Lower lobe of right lung (tissue), 2 donors: ENCODE data around the gene RHOG. TPM values are rescaled to one million over a fixed set of nuclear protein-coding genes. Genes with fewer than 3 reads are reported as not detected.

Experiments used
- ATAC-seq, 2 donors: fragments of 200-7000 bp; cut with Tn5 transposase; one replicate each; pipeline ENCODE4 v1.9.1; 2020 to 2022; ENCODE audit warnings: mild to moderate bottlenecking in 2 of 2, moderate library complexity in 2 of 2
- DNase-seq: peaks from one replicate; pipeline ENCODE4 v3.0.0-alpha.2; 2020
- H3K27ac ChIP-seq: fragments of 200-600 bp; one replicate; pipeline ENCODE4 v1.8.0; 2022
- H3K27me3 ChIP-seq: fragments of 200-600 bp; one replicate; pipeline ENCODE4 v1.8.0; 2022; ENCODE audit warnings: low read depth
- H3K36me3 ChIP-seq: fragments of 200-600 bp; one replicate; pipeline ENCODE4 v1.8.0; 2022; ENCODE audit warnings: mild to moderate bottlenecking
- H3K4me1 ChIP-seq: fragments of 200-600 bp; one replicate; pipeline ENCODE4 v1.8.0; 2022
- H3K4me3 ChIP-seq: fragments of 200-600 bp; one replicate; pipeline ENCODE4 v1.8.0; 2022; ENCODE audit warnings: mild to moderate bottlenecking
- H3K9me3 ChIP-seq: fragments of 200-600 bp; one replicate; pipeline ENCODE4 v1.8.0; 2022
- intact Hi-C: fragments of 100-400 bp; cut with DNase I; formaldehyde crosslinking; loops from one replicate; pipeline ENCODE4 v1.11.0; 2022
- total RNA-seq: library from RNA; stranded (reverse); fragmentation: NEBNext Ultra II Directional; extraction: Animal tissue kit (Norgen Biotek cat#: 25700); gene quantifications from one replicate; pipeline ENCODE4 v1.2.1, GENCODE V29; 2021
- TF ChIP-seq, protein P1 (sequence below): fragments of 200-600 bp; IDR thresholded peaks from one replicate; pipeline ENCODE4 v1.8.0; 2022; ENCODE audit warnings: antibody characterized with exemption, mild to moderate bottlenecking
- donor health status: DM: no; HTN: yes; CAD: no; lungs with severe emphysema.

The RHOG gene
- total RNA-seq, 1 donor from 2014 or later: 86.5 TPM

GRCh38 chr11:3832816-3833215 lies 7.9 kb downstream of the RHOG start:
- DNase-seq (no peak), ATAC-seq (no peak)
- no peaks in the 10 kb centered on the region for H3K27me3 ChIP-seq
- peaks cover 80% of the 10 kb centered on the region for H3K4me1 ChIP-seq
- no peak overlapping the region for H3K4me3 ChIP-seq
- peak overlapping the region; percentile 40 for H3K27ac ChIP-seq
- H3K9me3 ChIP-seq: no peaks in the 10 kb centered on the region
- TF ChIP-seq, protein P1, sequence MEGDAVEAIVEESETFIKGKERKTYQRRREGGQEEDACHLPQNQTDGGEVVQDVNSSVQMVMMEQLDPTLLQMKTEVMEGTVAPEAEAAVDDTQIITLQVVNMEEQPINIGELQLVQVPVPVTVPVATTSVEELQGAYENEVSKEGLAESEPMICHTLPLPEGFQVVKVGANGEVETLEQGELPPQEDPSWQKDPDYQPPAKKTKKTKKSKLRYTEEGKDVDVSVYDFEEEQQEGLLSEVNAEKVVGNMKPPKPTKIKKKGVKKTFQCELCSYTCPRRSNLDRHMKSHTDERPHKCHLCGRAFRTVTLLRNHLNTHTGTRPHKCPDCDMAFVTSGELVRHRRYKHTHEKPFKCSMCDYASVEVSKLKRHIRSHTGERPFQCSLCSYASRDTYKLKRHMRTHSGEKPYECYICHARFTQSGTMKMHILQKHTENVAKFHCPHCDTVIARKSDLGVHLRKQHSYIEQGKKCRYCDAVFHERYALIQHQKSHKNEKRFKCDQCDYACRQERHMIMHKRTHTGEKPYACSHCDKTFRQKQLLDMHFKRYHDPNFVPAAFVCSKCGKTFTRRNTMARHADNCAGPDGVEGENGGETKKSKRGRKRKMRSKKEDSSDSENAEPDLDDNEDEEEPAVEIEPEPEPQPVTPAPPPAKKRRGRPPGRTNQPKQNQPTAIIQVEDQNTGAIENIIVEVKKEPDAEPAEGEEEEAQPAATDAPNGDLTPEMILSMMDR: no peak
- H3K36me3 ChIP-seq: peaks cover 25% of the 10 kb centered on the region
- intact Hi-C loops: no loop called here

GRCh38 chr11:3831378-3832239 lies 9.2 kb downstream of the RHOG start:
- ATAC-seq (peak; percentile 69 to 70), DNase-seq (peak; percentile 74)
- peaks cover 67% of the 10 kb centered on the region for H3K4me1 ChIP-seq
- H3K4me3 ChIP-seq: no peak overlapping the region
- TF ChIP-seq, protein P1: no peak
- peaks cover 37% of the 10 kb centered on the region for H3K36me3 ChIP-seq
- intact Hi-C loops: no loop called here
- no peak overlapping the region for H3K27ac ChIP-seq
- H3K27me3 ChIP-seq: no peaks in the 10 kb centered on the region
- H3K9me3 ChIP-seq: no peaks in the 10 kb centered on the region

- no peak overlapping the region for H3K4me3 ChIP-seq
- no peaks in the 10 kb centered on the region for H3K27me3 ChIP-seq
- DNase-seq: no peak
- H3K36me3 ChIP-seq: peaks cover 44% of the 10 kb centered on the region
- H3K27ac ChIP-seq: peak overlapping the region; percentile 44
- intact Hi-C loops: no loop called here
- H3K4me1 ChIP-seq: peaks cover 59% of the 10 kb centered on the region
- TF ChIP-seq, protein P1: no peak
- no peak for ATAC-seq
- no peaks in the 10 kb centered on the region for H3K9me3 ChIP-seq
These were observed 10.0 kb downstream of the RHOG start for GRCh38 chr11:3830730-3831129.

DNA sequence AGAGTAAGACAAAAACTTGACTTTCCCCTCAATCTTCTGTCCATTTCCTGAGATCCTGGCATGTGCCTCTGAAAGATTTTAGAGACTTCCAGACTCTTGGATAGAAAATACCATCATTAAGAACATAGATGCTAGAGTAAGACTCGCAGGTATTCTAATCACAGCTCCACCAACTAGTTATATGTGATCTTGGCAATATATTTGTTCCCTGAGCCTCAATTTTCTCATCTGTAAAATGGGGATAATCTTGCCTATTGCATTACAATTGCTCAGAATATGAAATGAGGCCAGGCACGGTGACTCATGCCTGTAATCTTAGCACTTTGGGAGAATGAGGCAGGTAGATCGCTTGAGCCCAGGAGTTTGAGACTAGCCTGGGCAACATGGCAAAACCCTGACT lies 10.7 kb downstream of the RHOG start:
- H3K27me3 ChIP-seq: no peaks in the 10 kb centered on the region
- ATAC-seq (no peak), DNase-seq (no peak)
- H3K4me3 ChIP-seq: no peak overlapping the region
- intact Hi-C loops: no loop called here
- H3K9me3 ChIP-seq: no peaks in the 10 kb centered on the region
- TF ChIP-seq, protein P1: no peak
- peaks cover 52% of the 10 kb centered on the region for H3K4me1 ChIP-seq
- H3K27ac ChIP-seq: no peak overlapping the region
- H3K36me3 ChIP-seq: peaks cover 51% of the 10 kb centered on the region

DNA sequence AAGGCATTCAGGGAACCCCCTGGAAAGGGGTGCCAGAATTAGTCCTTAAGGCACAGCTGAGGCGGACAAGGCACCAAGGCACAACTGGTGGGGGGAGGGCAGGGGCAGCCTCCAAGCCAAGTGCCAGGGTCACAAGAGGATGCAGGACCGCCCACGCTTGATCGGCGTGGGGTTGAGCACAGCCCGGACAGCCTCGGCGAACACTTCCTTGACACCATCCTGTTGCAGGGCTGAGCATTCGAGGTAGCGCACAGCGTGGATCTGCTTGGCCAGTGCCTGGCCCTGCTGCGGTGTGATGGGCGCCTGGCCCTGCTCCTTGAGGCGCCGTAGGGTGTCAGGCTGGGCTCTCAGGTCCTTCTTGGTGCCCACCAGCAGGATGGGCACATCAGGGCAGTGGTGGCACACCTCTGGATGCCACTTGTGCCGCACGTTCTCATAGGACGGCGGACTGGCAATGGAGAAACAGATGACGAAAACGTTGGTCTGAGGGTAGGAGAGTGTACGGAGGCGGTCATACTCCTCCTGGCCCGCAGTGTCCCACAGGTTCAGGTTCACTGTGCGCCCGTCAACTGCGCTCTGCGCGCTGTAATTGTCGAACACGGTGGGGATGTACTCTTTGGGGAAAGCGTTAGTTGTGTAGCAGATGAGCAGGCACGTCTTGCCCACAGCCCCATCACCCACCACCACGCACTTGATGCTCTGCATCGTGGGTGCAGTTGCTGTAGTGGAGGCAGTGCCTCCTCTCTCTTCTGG lies 13.1 kb downstream of the RHOG start:
- DNase-seq (no peak), ATAC-seq (no peak)
- Histone ChIP-seq H3K9me3 (no peaks in the 10 kb centered on the region), H3K27me3 (no peaks in the 10 kb centered on the region), H3K4me3 (no peak overlapping the region), H3K27ac (no peak overlapping the region), H3K4me1 (peaks cover 27% of the 10 kb centered on the region), H3K36me3 (peaks cover 47% of the 10 kb centered on the region)
- intact Hi-C loops: no loop called here
- TF ChIP-seq, protein P1: no peak
